GM18511 (cell line): ENCODE results near the gene PNPLA2.
A peak's percentile ranks its signal among the peaks of the same experiment; 100 is the strongest.

Experiments used
- ATAC-seq: cut with Tn5 transposase; IDR thresholded peaks from one replicate; pipeline ENCODE4 v1.9.1; 2021; ENCODE audit warnings: mild to moderate bottlenecking, moderate library complexity; ENCODE audit not compliant: unreplicated experiment

The PNPLA2 gene

GRCh38 chr11:818396-819128 is at the start of gene PNPLA2:
Gene PNPLA2, plus strand, starts transcription at chr11:818914. Its CDS starts 805 bp downstream, at chr11:819719.
- no peak for ATAC-seq

- no peak for ATAC-seq
These were observed 48.6 kb upstream of the PNPLA2 start for GRCh38 chr11:769887-770641.

GRCh38 chr11:770642-771616 is 47.8 kb upstream of the PNPLA2 start:
- ATAC-seq: no peak

GRCh38 chr11:771617-772204 is 47.0 kb upstream of the PNPLA2 start:
- no peak for ATAC-seq

- no peak for ATAC-seq
These were observed 46.0 kb upstream of the PNPLA2 start for GRCh38 chr11:772429-773390.

- no peak for ATAC-seq
These were observed 45.3 kb upstream of the PNPLA2 start for GRCh38 chr11:773425-773824.

GRCh38 chr11:773830-774229 is 44.9 kb upstream of the PNPLA2 start:
- no peak for ATAC-seq

- no peak for ATAC-seq
These were observed 43.7 kb upstream of the PNPLA2 start for GRCh38 chr11:774873-775592.

GRCh38 chr11:776263-776560 is 42.5 kb upstream of the PNPLA2 start:
- no peak for ATAC-seq

- peak; percentile 40 for ATAC-seq
These were observed 42.0 kb upstream of the PNPLA2 start for GRCh38 chr11:776561-777287.

GRCh38 chr11:777288-778255 is 41.1 kb upstream of the PNPLA2 start, which contains the start of gene GATD1:
Gene GATD1, minus strand, starts transcription at chr11:777487. Its CDS starts 25 bp downstream, at chr11:777462.
- ATAC-seq: peak; percentile 84

GRCh38 chr11:778976-779954 is 39.4 kb upstream of the PNPLA2 start:
- ATAC-seq: no peak

- no peak for ATAC-seq
These were observed 38.7 kb upstream of the PNPLA2 start for GRCh38 chr11:779955-780532.

GRCh38 chr11:782264-783174 is 36.2 kb upstream of the PNPLA2 start:
- ATAC-seq: no peak

GRCh38 chr11:783581-784015 is 35.1 kb upstream of the PNPLA2 start:
- no peak for ATAC-seq
